ENCODE results near the gene AIG1.
"Not testable (repeated sequence)": the region's sequence is repeated elsewhere in the genome, so short reads cannot be mapped to it uniquely, and the experiment has no call there.

Gene AIG1, protein sequence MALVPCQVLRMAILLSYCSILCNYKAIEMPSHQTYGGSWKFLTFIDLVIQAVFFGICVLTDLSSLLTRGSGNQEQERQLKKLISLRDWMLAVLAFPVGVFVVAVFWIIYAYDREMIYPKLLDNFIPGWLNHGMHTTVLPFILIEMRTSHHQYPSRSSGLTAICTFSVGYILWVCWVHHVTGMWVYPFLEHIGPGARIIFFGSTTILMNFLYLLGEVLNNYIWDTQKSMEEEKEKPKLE

DNA sequence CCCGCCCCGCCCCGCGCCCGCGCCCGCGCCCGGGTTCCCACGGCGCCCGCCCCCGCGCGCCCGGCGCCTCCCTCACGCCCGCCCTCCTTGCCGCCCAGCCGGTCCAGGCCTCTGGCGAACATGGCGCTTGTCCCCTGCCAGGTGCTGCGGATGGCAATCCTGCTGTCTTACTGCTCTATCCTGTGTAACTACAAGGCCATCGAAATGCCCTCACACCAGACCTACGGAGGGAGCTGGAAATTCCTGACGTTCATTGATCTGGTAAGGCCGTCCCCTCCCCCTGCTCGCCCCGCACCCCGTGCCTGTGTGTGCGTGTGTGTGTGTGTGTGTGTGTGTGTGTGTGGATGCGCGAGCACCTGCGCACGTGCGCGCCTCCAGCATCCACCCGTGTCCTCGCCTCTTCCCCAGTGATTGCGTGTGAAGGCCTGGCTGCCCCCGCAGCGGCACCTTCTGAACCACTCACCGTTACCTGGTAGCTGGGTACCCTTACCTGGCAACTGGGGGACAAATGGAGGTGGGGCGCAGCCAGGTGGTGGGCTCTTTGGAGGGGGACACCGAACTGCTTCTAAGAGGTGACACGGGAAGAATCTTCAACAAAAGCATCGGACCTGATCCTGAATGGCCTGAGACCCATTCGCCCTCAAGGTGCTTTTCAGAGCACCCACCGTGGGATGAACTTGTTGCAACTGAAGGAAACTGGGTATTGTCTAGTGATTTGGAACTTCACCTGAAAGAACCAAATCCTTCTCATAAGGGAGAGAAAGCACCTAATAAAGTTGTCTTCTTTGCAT, at the start of gene AIG1:
Gene AIG1 (plus strand): TSS at position 84 of the 791 bp plus-strand sequence. CDS start 37 bp downstream, at position 121.
- DNase-seq: peak in 9 of 10 donors; percentile 38 to 95 (median 63)
- intact Hi-C loops (cut with DNase I): loop anchor here (2.0 kb wide), 1 partner anchor 114 kb away; no protein-coding TSS in a partner anchor

DNA sequence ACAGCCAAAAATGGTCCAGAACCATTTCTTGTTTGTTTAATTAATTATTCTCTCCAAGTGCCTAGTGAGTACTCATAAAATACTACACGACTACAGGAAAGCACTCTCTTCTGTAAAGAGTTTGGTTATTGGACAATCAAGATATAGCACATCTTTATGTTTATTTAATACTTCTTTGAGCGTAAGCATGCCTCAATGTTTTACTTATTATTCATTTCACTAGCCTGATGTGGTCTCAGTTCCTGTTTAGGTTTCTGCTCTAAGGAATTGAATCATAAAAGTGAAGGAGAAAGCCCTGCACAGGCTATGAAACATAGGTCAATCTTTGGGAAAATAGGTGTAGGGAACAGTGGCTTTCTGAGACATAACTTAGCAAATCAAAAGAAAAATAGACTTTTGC, 45.9 kb upstream of the AIG1 start:
- DNase-seq: no peak
- intact Hi-C loops (cut with DNase I): loop anchor here (10.0 kb wide), 1 partner anchor 60 kb away; no protein-coding TSS in a partner anchor

DNA sequence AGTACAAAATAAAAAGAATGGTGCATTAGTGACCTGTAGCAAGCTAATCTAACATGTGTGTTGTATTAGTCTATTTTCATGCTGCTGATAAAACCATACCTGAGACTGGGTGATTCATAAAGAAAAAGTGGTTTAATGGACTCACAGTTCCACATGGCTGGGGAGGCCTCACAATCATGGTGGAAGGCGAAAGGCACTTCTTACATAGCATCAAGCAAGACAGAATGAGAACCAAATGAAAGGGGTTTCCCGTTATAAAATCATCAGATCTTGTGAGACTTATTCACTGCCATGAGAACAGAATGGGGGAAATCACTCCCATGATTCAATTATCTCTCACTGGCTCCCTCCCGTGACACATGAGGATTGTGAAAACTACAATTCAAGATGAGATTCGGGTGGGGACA, 45.4 kb upstream of the AIG1 start:
- no peak for DNase-seq
- intact Hi-C loops (cut with DNase I): loop anchor here (10.0 kb wide), 1 partner anchor 61 kb away; no protein-coding TSS in a partner anchor

DNA sequence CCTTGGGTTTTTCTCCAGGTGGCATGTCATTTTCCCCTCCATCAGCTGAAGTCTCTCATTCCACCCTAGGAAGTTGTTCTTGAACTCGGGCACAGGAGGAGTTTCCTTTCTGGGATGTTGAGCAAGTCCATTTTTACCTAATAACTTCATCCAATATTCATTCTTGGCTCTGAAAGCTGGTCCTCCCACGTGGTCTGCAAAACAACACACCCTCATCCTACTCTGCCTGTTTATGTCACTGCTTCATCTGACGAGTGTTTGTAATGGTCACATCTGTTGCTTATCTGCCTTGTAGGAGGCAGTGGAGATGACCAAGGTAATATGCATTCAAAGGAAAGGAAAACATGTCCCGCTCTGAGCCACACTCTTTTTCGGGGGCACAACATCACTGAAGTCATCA, 41.7 kb upstream of the AIG1 start:
- no peak for DNase-seq
- intact Hi-C loops (cut with DNase I): loop anchor here (10.0 kb wide), 1 partner anchor 64 kb away; no protein-coding TSS in a partner anchor

DNA sequence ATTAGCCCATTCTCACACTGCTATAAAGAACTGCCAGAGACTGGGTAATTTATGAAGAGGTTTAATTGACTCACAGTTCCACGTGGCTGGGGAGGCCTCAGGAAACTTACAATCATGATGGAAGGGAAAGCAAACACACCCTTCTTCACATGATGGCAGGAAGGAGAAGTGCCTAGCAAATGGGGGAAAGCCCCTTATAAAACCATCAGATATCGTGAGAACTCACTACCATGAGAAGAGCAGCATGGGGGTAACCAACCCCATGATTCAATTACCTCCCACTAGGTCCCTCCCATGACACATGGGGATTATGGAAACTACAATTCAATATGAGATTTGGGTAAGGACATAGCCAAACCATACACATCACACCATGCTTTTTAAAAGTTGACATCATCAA, 39.8 kb upstream of the AIG1 start:
- intact Hi-C loops (cut with DNase I); DNase-seq: not testable (repeated sequence)

DNA sequence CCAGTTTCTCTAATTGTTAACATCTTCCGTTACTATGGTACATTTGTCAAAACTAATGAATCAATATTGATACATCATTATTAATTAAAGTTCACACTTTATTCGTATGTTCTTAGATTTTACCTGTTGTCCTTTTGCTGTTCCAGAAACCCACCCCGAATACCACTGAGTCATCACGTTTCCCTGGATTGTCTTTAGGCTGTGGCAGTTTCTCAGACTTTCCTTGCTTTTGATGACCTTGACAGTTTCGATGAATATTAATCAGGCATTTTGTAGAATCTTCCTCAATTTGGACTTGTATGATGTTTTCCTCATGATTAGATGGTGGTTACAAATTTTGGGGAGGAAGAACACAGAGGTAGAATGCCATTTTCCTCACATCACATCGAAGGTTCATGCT, 39.1 kb upstream of the AIG1 start:
- DNase-seq: no peak
- intact Hi-C loops (cut with DNase I): no loop called here

DNA sequence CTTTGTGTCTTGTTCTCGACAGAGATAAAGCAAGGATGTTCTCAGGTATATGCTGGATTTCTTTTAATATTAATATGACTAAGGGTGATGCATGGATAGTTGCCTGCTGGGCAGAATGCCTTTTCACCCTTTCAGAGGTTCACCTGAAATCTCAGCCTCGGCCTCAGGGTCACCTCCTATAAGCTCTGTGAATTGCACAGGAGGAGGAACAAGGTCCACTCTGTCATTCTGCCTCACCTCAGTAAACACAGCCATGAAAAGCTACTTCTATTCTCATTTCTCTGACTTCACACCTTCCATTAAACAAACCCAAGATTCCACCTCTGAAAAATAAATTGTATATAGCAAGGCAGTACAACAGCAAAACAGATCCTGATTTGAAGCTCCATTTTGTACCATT, 38.1 kb upstream of the AIG1 start:
- intact Hi-C loops (cut with DNase I): no loop called here

DNA sequence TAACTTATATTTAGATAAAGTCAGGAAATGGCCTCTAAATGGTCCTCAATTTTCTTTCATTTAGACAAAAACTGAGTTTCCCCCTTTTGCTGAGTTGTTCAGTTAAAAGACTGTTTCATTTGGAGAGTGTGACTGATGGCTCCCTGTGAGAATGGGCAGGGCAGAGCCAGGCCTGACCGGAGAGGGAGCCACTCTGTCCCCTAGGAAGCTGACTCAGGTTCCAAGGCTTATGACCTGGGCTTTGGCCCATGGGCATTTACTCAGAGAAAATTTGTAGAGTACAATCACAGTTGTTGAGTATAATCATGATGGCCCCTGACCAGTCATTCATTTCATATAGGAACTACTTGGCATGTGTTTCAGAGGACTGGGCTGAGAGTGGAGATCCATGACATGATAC, 37.0 kb upstream of the AIG1 start:
- no peak for DNase-seq
- intact Hi-C loops (cut with DNase I): no loop called here

More for the DNA sequence above, 38.1 kb upstream of the AIG1 start:
- no peak for DNase-seq

DNA sequence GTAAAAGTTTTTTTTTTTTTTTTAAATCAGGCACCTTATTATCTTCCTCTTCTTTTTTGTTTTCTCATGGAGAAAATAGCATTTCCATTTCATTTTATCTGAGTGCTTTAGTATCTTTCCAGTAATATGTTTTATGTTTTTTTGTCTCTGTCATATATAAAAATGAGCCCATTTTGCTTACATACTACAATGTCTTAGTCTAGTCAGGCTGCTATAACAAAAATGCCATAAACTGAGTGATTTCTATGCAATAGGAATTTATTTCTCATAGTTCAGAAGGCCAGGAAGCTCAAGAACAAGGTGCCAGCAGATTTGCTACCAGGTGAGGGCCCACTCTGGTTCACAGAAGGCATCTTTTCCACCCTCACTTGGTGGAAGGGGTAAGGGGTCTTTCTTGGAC, 35.7 kb upstream of the AIG1 start:
- intact Hi-C loops (cut with DNase I): loop anchor here (5.0 kb wide), 1 partner anchor 333 kb away; no protein-coding TSS in a partner anchor
- no peak for DNase-seq

DNA sequence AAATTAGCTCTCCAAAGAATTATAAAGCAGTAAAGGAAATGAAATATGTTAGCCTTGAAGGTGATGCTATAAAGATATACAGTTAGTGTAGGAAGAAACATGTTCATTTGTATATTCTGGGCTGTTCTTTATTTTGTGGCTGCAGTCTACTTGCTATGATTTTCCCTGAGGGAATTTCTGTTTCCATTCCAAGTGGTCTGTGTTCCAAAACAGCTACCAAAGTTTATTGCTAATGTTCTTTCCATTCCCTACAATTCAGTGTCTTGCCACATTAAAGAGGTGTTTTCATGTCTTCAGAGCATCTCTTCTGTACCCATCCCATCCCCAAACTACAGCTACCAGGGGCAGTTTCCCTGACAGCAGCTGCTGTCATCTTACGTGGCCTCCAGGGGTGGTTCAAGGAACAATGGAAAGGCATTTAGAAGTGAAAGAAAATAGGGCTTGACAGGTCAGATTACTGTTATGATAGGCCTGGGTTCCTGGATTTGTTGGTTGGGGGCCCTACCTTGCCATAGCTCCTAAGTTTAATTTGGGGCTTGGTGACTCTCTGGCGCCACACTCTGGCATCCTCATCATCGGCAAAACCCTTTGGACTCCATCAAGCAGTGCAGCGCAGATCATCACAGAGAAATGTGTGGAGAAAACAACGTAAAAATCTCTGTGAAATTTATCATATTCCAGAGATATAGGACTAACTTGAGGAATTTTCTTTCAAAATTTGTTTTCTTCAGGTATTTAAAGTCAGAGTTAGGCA, 33.8 kb upstream of the AIG1 start:
- DNase-seq: peak in 6 of 10 donors; percentile 16 to 82 (median 50)
- intact Hi-C loops (cut with DNase I): loop anchor here (5.0 kb wide), 1 partner anchor 335 kb away; no protein-coding TSS in a partner anchor

DNA sequence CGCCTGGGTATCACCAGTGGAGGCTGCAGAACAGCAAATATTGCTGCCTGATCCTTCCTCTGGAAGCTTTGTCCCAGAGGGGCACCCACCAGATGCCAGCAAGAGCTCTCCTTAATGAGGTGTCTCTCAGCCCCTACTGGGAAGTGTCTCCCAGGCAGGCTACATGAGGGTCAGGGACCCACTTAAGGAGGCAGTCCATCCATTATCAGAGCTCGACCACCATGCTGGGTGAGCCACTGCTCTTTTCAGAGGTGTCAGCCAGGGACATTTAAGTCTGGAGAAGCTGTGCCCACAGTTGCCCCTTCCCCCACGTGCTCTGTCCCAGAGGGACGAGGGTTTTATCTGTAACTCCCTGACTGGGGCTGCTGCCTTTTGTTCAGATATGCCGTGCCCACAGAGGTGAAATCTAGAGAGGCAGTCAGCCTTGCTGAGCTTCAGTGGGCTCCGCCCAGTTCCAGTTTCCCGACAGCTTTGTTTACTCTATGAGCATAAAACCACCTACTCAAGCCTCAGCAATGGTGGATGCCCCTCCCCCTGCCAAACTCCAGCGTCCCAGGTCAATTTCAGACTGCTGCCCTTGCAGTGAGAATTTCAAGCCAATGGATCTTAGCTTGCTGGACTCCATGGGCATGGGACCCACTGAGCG, 25.9 kb upstream of the AIG1 start:
- intact Hi-C loops (cut with DNase I): no loop called here
- DNase-seq: no peak

DNA sequence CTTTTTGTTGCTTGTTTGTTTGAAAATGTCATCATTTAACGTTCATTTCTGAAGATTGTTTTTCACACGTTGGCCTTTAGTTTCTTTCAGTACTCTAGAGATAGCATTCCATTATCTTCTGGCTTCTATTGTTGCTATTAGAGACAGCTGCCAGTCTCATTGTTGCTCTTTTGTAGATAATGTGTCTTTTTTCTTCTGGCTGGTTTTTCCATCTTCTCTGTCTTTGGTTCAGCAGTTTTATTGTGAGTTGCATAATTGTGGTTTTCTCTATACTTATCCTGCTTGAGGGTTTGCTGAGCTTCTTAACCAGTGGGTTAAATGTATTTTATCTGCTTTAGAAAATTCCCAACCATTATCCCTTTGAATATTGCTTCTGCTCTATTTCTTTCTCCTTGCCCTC, 23.2 kb upstream of the AIG1 start:
- DNase-seq: no peak
- intact Hi-C loops (cut with DNase I): no loop called here

DNA sequence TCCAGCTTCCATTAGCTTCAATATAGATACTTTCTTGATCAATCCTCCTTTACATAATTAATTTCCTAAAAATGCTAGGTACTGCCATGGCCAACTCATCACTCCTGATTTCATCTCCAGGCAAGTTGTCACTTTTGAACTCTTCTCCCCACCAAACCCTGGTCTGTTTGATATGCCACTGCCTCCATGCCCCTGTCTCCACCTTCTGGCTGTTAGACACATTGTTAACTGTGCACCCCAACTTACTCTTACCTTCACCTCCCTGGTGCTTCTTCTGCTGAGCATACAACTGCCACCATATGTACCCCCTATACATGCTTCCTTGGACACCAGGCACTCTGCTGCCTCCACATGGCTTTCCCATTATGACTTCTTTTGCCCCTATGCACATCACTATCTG, 21.9 kb upstream of the AIG1 start:
- DNase-seq: no peak
- intact Hi-C loops (cut with DNase I): no loop called here

DNA sequence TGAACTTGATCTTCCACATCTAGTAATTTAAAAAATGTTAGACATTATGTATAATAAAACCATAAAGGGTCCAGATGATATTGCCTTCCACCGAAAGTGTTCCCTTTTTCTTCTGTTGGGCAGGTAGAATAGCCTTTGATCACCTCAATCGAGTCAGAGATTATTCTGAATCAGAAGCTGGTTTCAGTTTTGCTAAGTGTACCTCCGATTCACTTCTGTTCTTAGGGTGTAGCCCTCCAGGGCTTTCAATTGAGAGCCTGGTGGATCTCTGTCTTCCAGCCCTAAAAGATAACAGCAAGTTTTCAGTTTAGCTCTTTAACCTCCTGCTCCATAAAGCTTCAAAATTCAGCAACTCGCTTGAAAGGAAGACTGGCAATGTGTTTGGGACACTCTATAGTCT, 21.1 kb upstream of the AIG1 start:
- DNase-seq: no peak
- intact Hi-C loops (cut with DNase I): no loop called here

DNA sequence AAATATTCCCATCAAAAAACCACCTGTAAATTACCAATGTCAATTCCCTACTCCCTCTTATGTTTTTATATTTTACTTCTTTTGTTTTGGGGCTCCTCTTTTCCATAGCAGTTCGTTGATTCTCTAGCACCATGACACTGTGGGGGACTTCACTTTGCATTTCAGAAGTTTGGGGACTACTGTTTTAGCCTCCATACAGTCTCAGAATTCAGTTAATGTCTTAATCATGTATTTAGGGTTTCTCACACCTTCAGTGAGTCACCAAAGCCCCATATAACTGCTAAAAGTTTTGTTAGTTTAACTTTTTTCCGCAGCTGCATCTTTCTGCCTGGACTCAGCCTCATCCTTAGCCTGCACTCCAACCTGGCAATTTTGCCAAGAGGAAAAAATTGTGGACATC, 20.7 kb upstream of the AIG1 start:
- no peak for DNase-seq
- intact Hi-C loops (cut with DNase I): no loop called here

DNA sequence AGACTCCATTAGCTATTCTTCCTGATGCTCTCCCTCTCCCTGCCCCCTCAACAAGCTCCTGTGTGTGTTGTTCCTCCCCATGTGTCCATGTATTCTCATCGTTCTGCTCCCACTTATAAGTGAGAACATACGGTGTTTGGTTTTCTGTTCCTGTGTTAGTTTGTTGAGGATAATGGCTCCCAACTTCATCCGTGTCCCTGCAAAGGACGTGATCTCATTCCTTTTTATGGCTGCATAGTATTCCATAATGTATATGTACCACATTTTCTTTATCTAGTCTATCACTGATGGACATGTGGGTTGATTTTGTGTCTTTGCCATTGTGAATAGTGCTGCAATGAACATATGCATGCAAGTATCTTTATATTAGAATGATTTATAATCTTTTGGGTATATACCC, 16.3 kb upstream of the AIG1 start:
- intact Hi-C loops (cut with DNase I); DNase-seq: not testable (repeated sequence)

DNA sequence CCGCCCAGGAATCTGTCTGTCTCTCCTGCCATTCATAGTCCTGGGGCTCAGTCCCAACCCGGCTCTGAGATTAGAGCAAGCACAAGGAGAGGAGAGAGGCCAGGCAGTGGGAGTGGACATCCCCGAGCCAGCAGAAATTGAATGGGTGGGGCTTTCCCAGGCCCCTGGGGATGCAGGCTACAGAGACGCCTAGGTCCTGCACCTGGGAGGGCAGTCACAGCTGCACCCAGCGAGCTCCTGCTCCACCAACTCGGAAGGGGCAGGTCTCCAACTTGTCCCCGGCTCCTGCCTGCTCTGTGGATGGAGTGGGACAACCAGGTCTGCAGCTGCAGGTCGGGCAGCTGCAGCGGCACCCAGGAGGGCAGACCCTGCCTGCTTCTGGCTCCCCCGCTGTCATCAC, 11.1 kb upstream of the AIG1 start:
- intact Hi-C loops (cut with DNase I): no loop called here
- peak in 1 of 10 donors; percentile 61 for DNase-seq

DNA sequence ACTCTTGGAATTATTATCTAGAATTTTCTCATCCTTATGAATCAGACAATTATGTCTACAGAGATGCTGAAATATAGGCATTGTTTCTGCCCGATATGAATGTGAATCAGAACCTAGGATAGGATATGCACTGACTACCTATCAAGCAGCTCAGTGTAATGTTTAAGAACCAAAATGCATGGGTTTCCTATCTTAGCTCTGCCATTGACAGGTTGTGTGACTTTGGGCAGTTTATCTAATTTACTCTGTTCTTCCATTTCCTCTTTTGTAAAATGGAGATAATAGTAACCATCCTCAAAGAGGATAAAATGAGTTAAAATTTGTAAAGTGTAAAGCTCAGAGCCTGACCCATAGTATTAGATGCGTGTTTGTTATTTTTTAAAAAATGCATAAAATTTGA, 10.2 kb upstream of the AIG1 start:
- no peak for DNase-seq
- intact Hi-C loops (cut with DNase I): no loop called here

DNA sequence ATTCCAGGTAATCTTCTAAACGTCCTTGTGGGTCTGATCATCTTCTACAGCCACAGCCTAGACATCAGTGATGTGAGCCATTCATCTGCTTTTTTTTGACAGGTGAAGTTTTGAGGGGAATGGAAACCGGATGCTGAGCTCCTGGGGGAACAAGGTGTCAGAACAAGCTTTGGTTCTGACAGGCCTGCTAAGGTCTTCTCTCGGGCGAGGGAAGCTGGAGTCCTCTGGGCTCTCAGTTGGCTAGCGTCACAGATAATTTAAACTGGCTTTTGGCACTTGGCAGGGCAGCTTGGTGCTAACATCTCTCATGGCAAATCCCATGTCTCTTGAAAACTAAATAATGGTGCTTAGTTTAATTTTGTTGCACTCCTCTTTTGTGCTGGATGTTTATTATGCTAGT, 8.4 kb upstream of the AIG1 start:
- intact Hi-C loops (cut with DNase I): no loop called here
- DNase-seq: no peak

DNA sequence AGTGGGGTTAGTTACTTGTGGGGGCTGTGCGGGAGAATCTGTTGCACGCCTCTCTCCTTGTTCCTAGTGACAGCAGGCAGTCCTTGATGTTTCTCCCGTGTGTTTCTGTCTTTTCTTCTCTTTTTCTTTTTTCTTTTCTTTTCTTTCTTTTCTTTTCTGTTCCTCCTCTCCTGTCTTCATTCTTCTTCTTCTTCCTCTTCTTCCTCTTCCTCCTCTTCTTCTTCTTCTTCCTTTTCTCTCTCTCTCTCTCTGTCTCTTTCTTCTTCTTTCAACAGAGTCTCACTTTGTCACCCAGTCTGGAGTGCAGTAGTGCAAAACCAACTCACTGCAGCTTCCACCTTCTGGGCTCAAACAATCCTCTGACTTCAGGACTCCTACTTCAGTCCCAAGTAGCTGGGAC, 6.8 kb upstream of the AIG1 start:
- DNase-seq: no peak

DNA sequence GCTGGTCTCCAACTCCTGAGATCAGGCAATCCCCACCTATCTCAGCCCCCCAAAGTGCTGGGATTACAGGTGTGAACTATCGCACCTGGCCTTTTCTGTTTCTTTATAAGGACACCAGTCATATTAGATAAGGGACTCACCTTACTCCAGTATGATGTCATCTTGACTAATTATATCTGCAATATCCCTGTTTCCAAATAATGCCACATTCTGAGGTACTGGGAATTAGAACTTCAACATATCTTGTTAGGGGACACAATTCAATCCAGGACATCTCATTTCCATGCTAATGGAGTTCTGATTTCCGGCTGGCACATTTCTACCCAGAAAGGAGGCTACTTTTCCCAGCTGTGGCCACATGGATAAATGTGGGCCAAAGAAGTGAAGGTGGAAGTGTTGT, 6.4 kb upstream of the AIG1 start:
- no peak for DNase-seq
- intact Hi-C loops (cut with DNase I): no loop called here

More for the DNA sequence above, 6.8 kb upstream of the AIG1 start:
- intact Hi-C loops (cut with DNase I): no loop called here

All from posterior cingulate gyrus (tissue), 11 donors.